RWPE1 (cell line): ENCODE data around the gene EFNA3.

Experiments
- CTCF ChIA-PET: fragments of 350-600 bp; sonication (Branson Sonifier 250); formaldehyde crosslinking; extraction: SDS; loops from one replicate; lab custom pipeline; 2021; lab: Yijun Ruan, JAX
- POLR2A ChIA-PET: fragments of 400-600 bp; formaldehyde crosslinking; extraction: SDS; loops from one replicate; lab custom pipeline; 2020; ENCODE audit warnings: antibody characterized with exemption; ENCODE audit not compliant: low non-redundant PET; lab: Yijun Ruan, JAX
- DNase-seq: peaks from one replicate; pipeline ENCODE4 v3.0.0; 2012; ENCODE audit warnings: low spot score
- H3K27ac ChIP-seq: fragments of 450-650 bp; 2 replicates; pipeline ENCODE4 v1.5.1; 2017
- TF ChIP-seq, protein P1 (sequence below): fragments of 450-650 bp; conservative IDR thresholded peaks from 2 replicates; pipeline ENCODE4 v1.5.1; 2017; ENCODE audit warnings: low read depth, mild to moderate bottlenecking

Gene EFNA3, protein sequence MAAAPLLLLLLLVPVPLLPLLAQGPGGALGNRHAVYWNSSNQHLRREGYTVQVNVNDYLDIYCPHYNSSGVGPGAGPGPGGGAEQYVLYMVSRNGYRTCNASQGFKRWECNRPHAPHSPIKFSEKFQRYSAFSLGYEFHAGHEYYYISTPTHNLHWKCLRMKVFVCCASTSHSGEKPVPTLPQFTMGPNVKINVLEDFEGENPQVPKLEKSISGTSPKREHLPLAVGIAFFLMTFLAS

GRCh38 chr1:155078469-155079209, at the start of gene EFNA3:
EFNA3 (plus strand) TSS chr1:155078837; CDS start chr1:155078942, 105 bp downstream.
- peak within 1 kb of the TSS; percentile 36 for H3K27ac ChIP-seq
- ChIA-PET CTCF (interaction anchor here (0.5 to 1.4 kb wide), 7 partner anchors 13 to 268 kb away, joined by 3 to 6 read pairs (median 4); partner anchors contain the start of gene KRTCAP2), POLR2A (interaction anchor here (0.8 kb wide), 1 partner anchor 8 kb away, joined by 3 read pairs; no protein-coding TSS in a partner anchor)
- TF ChIP-seq, protein P1, sequence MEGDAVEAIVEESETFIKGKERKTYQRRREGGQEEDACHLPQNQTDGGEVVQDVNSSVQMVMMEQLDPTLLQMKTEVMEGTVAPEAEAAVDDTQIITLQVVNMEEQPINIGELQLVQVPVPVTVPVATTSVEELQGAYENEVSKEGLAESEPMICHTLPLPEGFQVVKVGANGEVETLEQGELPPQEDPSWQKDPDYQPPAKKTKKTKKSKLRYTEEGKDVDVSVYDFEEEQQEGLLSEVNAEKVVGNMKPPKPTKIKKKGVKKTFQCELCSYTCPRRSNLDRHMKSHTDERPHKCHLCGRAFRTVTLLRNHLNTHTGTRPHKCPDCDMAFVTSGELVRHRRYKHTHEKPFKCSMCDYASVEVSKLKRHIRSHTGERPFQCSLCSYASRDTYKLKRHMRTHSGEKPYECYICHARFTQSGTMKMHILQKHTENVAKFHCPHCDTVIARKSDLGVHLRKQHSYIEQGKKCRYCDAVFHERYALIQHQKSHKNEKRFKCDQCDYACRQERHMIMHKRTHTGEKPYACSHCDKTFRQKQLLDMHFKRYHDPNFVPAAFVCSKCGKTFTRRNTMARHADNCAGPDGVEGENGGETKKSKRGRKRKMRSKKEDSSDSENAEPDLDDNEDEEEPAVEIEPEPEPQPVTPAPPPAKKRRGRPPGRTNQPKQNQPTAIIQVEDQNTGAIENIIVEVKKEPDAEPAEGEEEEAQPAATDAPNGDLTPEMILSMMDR = no peak
- DNase-seq = peak; percentile 84

DNA sequence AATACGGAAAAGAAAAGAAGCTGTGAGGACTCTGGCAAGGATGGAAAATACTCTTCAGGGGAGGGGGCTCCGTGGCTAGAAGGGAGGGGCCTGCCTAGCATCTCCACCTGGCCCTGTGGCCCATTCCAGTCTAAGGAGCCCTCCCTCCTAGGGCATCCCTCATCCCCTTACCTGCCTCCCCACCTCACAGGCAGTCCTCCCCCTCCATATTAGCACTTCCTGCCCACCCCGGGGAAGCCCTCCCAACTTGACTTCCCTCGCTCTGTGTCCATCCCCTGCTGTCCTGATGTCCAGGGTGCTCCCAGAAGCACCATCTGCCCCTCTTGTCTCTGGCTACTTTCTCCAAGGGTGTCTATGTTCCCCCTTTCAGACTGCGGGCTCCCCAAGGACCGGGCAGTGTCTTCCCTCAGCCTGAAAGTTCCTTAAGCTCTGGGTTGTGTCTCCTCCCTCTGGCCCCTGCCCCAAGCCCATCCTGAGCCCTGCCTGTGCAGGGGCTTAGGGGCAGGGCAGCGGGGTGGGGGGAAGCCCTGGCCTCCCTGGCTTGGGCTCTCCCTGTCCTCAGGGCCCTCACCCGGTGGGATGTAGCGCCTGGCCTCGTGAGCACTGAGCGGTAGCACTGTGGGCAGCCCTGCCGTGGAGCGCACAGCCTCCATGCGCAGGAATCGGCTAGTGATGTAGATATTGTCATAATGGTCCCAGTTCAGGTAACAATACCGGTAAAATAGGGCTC, 49.0 kb upstream of the EFNA3 start:
- ChIA-PET POLR2A (no interaction called here), CTCF (no interaction called here)
- TF ChIP-seq, protein P1 = no peak
- no peak for DNase-seq
- no peak overlapping the region for H3K27ac ChIP-seq

- TF ChIP-seq, protein P1 = no peak
- ChIA-PET POLR2A (no interaction called here), CTCF (no interaction called here)
- H3K27ac ChIP-seq = no peak overlapping the region
- DNase-seq = no peak
These were observed 48.3 kb upstream of the EFNA3 start for GRCh38 chr1:155030243-155030795.

GRCh38 chr1:155030899-155031298, 47.7 kb upstream of the EFNA3 start:
- TF ChIP-seq, protein P1 = no peak
- H3K27ac ChIP-seq = no peak overlapping the region
- CTCF ChIA-PET = no interaction called here
- DNase-seq = no peak
- POLR2A ChIA-PET = no interaction called here

GRCh38 chr1:155032886-155033285, 45.8 kb upstream of the EFNA3 start:
- ChIA-PET POLR2A (no interaction called here), CTCF (interaction anchor here (1.5 kb wide), 1 partner anchor 15 kb away, joined by 4 read pairs; no protein-coding TSS in a partner anchor)
- H3K27ac ChIP-seq = no peak overlapping the region
- TF ChIP-seq, protein P1 = no peak
- DNase-seq = no peak

- peak within 1 kb of the TSS; percentile 39 for H3K27ac ChIP-seq
- DNase-seq = no peak
- TF ChIP-seq, protein P1 = no peak
- CTCF ChIA-PET = interaction anchor here (1.5 kb wide), 1 partner anchor 16 kb away, joined by 4 read pairs; no protein-coding TSS in a partner anchor
- POLR2A ChIA-PET = no interaction called here
These were observed 45.1 kb upstream of the EFNA3 start, which contains the start of the genes DCST1 and DCST2 for GRCh38 chr1:155033524-155033923. DCST1 (plus strand) TSS chr1:155033824; CDS start chr1:155034037, 213 bp downstream. DCST2 (minus strand) TSS chr1:155033781; CDS start chr1:155033701, 80 bp downstream.
